H54 (cell line): ENCODE measurements around the gene ZNF74.
"Not testable (repeated sequence)": the region's sequence is repeated elsewhere in the genome, so short reads cannot be mapped to it uniquely, and the experiment has no call there.

ENCODE experiments used
- DNase-seq: peaks from one replicate; pipeline ENCODE4 v3.0.0; 2011; ENCODE audit warnings: low spot score, mixed read lengths; ENCODE audit not compliant: insufficient read length
- FAIRE-seq: peaks from 3 replicates; lab custom pipeline; 2011; peaks lifted over from hg19 to GRCh38; lab: Jason Lieb, UNC
- POLR2A ChIP-seq: IDR thresholded peaks from 2 replicates; pipeline ENCODE4 v1.6.1; 2011; ENCODE audit warnings: low read depth, mild to moderate bottlenecking, low read length

The ZNF74 gene

DNA sequence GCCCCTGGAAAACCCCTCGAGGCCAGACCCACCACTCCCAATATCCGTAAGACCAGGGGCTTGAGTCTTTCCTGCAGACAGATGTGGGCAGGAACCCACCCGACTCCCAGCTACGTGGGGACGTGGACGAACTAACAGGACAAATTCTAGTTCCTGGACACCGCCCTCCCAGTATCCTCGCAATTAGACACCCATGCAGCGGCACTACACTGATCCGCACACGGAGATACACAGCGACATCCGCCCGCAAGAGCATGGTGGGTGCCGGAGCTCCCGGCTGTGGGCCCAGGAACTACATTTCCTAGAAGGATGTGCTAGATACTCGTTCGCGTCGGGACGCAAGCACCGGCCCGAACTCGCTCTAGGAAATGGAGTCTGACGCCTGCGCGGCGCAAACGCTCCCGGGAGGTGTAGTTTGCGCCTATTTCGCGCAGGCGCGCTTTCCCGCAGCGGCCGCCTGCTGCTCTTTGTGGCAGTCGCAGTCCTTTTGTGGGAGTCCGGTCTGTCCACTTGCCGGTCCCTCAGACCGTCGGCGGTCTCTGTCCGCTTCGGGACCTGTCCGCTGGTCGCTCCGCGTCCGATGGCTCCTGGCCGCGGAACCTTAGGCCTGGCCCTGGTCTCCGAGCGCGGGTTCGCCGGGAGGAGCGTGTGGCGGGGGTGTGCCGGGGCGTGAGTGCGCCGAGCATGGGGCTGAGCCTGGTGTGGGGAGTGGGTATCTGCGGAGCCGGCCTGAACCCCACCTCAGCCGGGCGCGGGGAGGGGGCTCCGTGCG, at the start of gene ZNF74:
ZNF74 (plus strand) TSS at position 447 of the 772 bp plus-strand sequence. CDS start 478 bp downstream, outside the sequence.
- FAIRE-seq (no peak), DNase-seq (peak; percentile 61)
- peak; percentile 46 for TF ChIP-seq POLR2A

DNA sequence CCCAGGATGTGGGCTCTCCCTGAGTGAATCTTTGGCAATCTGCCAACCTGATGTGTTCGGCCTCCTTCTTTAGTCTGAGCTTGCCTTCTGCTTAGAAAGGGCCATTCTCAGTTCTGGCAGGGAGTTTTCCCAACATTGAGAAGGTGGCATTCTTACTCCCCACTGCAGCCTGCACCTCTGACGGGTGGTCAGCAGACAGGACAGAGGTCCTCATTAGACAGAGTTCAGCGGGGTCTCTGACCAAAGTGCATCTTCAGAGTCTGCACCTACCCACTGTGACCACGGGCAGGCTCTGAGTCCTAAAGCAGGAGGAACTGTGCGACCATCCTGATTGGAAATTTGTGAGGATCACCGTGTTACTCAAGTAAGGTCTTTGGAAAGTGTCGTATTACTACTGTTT, 47.4 kb upstream of the ZNF74 start:
- FAIRE-seq, DNase-seq: not testable (repeated sequence)

DNA sequence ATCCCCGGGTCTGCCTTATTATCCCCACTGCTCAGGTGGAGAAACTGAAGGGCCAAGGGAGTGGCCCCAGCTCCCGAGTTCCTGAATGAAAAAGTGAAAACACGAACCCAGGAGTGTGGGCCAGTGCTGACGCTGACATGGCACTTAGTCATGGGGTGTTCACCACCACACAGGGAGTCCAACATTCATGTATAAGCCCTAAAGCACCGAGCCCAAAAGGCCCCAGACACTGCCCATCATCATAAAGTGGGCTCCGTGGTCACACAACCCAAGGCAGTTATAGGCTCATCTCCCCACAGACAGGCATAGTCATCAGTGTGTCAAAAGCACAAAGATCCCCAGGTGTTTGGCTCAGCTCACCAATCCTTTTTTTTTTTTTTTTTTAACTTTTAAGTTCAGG, 41.4 kb upstream of the ZNF74 start:
- FAIRE-seq, DNase-seq: not testable (repeated sequence)

DNA sequence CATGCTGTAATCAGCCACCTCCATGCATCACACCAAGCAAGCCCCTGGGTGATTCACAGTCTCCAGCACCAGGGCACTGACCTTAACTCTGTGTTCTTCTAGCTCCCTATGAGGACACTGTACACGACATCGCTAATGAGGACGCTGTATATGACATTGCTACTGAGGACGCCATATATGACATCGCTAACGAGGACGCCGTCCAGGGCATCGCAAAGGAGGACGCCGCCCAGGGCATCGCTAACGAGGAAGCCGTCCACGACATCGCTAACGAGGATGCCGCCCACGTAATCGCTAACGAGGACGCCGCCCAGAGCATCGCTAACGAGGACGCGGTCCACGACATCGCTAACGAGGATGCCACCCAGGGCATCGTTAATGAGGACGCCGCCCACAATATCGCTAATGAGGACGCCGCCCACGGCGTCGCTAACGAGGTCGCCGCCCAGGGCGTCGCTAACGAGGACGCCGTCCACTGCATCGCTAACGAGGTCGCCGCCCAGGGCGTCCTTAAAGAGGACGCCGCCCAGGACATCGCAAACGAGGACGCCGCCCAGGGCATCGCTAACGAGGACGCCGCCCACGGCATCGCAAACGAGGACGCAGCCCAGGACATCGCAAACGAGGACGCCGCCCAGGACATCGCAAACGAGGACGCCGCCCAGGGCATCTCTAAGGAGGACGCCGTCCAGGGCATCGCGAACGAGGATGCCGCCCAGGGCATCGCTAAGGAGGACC, 39.5 kb upstream of the ZNF74 start:
- DNase-seq (no peak), FAIRE-seq (no peak)
- TF ChIP-seq POLR2A = no peak

DNA sequence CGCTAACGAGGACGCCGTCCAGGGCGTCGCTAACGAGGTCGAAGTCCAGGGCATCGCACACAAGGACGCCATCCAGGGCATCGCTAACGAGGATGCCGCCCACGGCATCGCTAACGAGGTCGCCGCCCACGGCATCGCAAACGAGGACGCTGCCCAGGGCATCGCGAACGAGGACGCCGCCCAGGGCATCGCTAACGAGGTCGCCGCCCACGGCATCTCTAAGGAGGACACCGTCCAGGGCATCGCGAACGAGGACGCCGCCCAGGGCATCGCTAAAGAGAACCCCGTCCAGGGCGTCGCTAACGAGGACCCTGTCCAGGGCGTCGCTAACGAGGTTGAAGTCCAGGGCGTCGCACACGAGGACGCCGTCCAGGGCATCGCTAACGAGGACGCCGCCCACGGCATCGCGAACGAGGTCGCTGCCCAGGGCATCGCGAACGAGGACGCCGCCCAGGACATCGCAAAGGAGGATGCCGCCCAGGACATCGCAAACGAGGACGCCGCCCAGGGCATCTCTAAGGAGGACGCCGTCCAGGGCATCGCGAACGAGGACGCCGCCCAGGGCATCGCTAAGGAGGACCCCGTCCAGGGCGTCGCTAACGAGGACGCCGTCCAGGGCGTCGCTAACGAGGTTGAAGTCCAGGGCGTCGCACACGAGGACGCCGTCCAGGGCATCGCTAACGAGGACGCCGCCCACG, 37.9 kb upstream of the ZNF74 start:
- DNase-seq = not testable (repeated sequence)

DNA sequence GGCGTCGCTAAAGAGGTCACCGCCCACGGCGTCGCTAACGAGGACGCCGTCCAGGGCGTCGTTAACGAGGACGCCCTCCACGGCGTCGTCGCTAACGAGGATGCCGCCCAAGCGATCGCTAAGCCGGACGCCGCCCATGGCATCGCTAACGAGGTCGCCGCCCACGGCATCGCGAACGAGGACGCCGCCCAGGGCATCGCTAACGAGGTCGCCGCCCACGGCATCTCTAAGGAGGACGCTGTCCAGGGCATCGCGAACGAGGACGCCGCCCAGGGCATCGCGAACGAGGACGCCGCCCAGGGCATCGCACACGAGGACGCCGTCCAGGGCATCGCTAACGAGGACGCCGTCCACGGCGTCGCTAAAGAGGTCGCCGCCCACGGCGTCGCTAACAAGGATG, 37.0 kb upstream of the ZNF74 start:
- FAIRE-seq, DNase-seq: not testable (repeated sequence)

More for the DNA sequence above, 37.9 kb upstream of the ZNF74 start:
- not testable (repeated sequence) for FAIRE-seq

DNA sequence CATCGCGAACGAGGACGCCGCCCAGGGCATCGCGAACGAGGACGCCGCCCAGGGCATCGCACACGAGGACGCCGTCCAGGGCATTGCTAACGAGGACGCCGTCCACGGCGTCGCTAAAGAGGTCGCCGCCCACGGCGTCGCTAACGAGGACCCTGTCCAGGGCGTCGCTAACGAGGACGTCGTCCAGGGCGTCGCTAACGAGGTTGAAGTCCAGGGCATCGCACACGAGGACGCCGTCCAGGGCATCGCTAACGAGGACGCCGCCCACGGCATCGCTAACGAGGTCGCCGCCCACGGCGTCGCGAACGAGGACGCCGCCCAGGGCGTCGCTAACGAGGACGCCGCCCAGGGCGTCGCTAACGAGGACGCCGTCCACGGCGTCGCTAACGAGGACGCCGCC, 36.0 kb upstream of the ZNF74 start:
- DNase-seq, FAIRE-seq: not testable (repeated sequence)

DNA sequence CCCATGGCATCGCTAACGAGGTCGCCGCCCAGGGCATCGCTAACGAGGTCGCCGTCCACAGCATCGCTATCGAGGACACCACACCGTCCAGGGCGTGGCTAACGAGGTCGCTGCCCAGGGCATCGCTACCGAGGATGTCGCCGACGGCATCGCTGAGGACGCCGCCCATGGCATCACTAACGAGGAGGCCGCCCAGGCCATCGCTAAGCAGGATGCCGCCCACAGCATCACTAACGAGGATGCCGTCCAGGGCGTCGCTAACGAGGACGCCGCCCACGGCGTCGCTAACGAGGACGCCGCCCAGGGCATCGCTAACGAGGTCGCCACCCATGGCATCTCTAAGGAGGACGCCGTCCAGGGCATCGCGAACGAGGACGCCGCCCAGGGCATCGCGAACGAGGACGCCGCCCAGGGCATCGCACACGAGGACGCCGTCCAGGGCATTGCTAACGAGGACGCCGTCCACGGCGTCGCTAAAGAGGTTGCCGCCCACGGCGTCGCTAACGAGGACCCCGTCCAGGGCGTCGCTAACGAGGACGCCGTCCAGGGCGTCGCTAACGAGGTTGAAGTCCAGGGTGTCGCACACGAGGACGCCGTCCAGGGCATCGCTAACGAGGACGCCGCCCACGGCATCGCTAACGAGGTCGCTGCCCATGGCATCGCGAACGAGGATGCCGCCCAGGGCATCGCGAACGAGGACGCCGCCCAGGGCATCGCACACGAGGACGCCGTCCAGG, 35.3 kb upstream of the ZNF74 start:
- FAIRE-seq, DNase-seq: not testable (repeated sequence)

DNA sequence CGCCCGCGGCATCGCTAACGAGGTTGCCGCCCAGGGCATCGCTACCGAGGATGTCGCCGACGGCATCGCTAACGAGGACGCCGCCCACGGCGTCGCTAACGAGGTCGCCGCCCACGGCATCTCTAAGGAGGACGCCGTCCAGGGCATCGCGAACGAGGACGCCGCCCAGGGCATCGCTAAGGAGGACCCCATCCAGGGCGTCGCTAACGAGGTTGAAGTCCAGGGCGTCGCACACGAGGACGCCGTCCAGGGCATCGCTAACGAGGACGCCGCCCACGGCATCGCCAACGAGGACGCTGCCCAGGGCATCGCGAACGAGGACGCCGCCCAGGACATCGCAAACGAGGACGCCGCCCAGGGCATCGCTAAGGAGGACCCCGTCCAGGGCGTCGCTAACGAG, 33.7 kb upstream of the ZNF74 start:
- not testable (repeated sequence) for FAIRE-seq

DNA sequence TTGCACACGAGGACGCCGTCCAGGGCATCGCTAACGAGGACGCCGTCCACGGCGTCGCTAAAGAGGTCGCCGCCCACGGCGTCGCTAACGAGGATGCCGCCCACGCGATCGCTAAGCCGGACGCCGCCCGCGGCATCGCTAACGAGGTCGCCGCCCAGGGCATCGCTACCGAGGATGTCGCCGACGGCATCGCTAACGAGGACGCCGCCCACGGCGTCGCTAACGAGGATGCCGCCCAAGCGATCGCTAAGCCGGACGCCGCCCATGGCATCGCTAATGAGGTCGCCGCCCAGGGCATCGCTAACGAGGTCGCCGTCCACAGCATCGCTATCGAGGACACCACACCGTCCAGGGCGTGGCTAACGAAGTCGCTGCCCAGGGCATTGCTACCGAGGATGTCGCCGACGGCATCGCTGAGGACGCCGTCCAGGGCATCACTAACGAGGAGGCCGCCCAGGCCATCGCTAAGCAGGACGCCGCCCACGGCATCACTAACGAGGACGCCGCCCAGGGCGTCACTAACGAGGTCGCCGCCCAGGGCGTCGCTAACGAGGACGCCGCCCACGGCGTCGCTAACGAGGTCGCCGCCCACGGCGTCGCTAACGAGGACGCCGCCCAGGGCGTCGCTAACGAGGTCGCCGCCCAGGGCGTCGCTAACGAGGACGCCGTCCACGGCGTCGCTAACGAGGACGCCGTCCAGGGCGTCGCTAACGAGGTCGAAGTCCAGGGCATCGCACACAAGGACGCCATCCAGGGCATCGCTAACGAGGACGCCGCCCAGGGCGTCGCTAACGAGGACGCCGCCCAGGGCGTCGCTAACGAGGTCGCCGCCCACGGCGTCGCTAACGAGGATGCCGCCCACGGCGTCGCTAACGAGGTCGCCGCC, 32.8 kb upstream of the ZNF74 start:
- not testable (repeated sequence) for DNase-seq, FAIRE-seq

More for the DNA sequence above, 33.7 kb upstream of the ZNF74 start:
- not testable (repeated sequence) for DNase-seq

DNA sequence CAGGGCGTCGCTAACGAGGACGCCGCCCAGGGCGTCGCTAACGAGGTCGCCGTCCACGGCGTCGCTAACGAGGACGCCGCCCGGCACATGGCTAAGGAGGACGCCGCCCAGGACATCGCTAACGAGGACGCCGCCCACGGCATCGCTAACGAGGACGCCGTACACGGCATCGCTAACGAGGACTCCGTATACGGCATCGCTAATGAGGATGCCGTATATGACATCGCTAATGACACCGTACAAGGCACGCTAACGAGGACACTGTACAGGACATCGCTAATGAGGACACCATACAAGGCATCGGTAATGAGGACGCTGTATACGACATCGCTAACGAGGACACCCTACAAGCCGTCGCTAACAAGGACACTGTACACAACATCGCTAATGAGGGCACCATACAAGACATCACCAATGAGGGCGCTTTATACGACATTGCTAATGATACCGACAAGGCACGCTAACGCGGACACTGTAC, 32.2 kb upstream of the ZNF74 start:
- DNase-seq, FAIRE-seq: not testable (repeated sequence)

DNA sequence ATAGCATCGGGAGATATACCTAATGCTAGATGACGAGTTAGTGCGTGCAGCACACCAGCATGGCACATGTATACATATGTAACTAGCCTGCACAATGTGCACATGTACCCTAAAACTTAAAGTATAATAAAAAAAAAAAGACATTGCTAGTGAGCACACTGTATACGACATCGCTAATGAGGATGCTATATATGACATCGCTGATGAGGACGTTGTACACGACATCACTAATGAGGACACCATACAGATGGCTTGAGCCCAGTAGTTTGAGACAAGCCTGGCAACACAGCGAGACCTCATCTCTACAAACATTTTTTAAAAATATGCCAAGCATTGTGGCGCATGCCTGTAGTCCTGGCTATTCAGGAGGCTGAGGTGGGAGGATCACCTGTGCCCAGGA, 31.5 kb upstream of the ZNF74 start:
- FAIRE-seq, DNase-seq: not testable (repeated sequence)

DNA sequence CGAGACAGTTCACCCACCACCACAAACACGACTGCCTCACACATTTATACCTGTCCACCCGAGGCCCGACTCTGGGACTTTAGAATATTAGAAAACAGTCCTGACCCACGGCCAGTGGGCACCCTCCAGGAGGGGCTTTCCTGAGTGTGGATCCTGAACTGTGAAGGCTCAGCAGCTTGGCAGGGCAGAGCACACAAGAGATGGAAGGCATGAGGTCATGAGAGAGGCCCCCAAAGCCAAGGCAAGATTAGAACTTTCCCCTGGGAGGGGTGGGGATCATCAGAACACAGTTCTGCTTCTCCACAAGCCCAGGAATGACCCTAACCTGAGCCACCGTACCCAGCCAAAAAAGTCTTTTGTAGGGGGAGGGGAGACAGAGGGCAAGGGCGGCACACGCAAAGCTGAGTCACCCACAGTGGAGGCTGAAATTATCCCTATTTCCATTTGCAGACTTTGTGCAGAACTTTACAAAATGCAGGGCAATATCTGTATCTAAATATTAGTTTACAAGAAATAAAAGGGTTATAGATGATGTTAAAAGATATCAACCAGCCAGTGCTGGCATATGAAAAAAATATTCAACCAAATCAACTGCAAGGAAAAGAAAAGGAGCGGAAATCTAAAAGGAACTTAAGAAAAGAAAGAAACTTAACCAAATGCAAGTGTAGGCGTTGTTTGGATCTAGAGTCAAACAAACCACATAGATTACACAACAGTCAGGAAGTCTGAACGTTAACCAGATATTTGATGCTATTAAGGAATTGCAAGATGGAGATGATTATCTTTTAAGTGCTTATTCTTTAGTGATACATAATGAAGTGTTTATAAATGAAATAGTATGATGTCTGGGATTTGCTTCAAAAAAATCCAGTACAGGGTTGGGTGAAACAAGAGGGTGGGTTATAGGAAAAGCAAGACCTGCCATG, 29.4 kb upstream of the ZNF74 start:
- FAIRE-seq, DNase-seq: not testable (repeated sequence)

DNA sequence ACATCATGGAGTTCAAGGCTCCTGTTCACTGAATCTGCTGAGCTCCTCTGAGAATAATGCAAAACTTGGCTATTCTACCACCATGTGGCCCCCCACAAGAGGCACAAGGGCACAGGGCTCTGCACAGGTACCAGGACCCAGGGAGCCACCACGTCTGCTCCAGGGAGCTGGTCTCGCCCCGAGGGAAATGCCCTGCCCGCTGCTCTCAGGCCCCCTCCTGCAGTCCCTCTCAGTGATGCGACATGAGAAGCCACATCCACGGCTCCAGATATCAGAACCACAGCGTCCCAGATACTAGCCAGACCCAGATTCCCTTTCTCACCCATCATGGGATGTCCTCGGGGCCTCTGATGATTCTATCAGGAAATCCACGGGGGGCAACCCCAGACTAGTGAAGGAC, 27.1 kb upstream of the ZNF74 start:
- DNase-seq, FAIRE-seq: not testable (repeated sequence)

DNA sequence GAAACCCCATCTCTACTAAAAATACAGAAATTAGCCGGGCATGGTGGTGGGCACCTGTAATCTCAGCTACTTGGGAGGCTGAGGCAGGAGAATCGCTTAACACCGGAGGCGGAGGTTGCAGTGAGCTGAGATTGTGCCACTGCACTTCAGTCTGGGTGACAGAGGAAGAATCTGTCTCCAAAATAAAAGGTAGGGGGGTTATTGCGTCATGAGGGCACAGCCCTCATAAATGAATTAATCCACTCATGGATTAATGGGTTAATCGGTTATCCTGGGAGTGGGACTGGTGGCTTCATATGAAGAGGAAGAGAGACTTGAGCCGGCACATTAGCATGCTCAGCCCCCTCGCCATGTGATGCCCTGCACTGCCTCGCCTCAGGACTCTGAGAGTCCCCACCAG, 25.1 kb upstream of the ZNF74 start:
- not testable (repeated sequence) for DNase-seq, FAIRE-seq

DNA sequence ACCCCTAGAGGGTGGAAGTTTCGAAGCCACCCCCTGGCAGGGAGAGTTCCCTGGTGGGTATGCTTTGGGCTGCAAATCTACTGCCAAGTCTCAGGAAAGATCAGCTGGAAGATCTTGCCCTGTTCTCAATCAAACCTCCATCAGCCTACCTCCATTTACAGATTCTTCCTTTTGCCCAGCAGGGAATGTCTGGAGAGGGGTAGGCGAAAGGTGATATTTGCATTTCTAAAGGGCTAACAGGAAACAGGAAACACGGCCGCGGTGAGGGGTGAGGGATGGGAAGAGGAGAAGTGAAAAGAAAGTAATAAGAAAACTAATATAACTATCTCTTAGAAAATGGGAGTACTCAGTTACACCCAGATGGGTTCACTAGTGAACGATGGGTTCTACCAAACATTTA, 22.3 kb upstream of the ZNF74 start:
- DNase-seq, FAIRE-seq: not testable (repeated sequence)

DNA sequence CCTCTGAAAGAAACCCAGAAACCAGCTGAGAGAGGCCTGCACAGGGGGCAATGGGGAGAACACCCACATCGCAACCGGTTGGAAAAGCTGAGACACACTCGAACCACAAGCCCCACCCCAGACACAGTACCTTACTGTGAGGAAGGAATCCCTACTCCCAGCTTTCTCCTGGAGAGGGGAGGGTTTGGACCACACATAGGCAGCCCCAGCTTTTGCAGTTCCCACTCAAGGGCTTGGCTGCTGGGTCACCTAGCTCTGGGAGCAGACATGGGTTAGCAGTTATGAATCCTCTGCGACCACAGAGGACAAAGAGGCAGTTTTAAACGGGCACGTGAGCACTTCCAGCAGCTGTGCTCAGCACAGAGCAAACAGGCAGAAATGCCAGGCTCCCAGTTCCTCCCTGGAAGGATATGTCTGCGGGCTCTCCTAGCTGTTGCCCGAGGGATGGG, 21.5 kb upstream of the ZNF74 start:
- not testable (repeated sequence) for DNase-seq, FAIRE-seq
